GM12878 (cell line): ENCODE measurements around the gene LCOR. TPM values are rescaled to one million over a fixed set of nuclear protein-coding genes. Genes with fewer than 3 reads are reported as not detected.

Source experiments
- ATAC-seq: fragments of 200-7000 bp; cut with Tn5 transposase; 3 replicates; pipeline ENCODE4 v1.9.1; 2020; ENCODE audit warnings: mild to moderate bottlenecking, moderate library complexity
- BruUV-seq: library from RNA; stranded (reverse); fragments of 400-500 nt; replicated peaks from 2 replicates; lab custom pipeline; 2021; lab: Mats Ljungman, UMichigan
- CTCF ChIA-PET: fragments of 300-600 bp; sonication (Branson Sonifier 250); formaldehyde crosslinking; extraction: SDS; loops from one replicate; lab custom pipeline; 2021; ENCODE audit warnings: inconsistent platforms; lab: Yijun Ruan, JAX
- POLR2A ChIA-PET: fragments of 350-600 bp; formaldehyde crosslinking; extraction: SDS; loops from one replicate; lab custom pipeline; 2021; ENCODE audit warnings: inconsistent platforms; lab: Charles Lee
- RAD21 ChIA-PET: fragments of 300-600 bp; sonication (Branson Sonifier 250); formaldehyde crosslinking; loops from one replicate; lab custom pipeline; 2023; ENCODE audit warnings: antibody characterized with exemption; ENCODE audit not compliant: unreplicated experiment; lab: Charles Lee
- SMC1A ChIA-PET: fragments of 300-600 bp; sonication (Branson Sonifier 250); formaldehyde crosslinking; loops from one replicate; lab custom pipeline; 2023; ENCODE audit not compliant: unreplicated experiment, uncharacterized antibody; lab: Charles Lee
- DNase-seq: peaks from one replicate; pipeline ENCODE4 v3.0.0-alpha.2; 2011; ENCODE audit warnings: low read depth, low spot score
- FAIRE-seq: peaks from 3 replicates; lab custom pipeline; 2011; peaks lifted over from hg19 to GRCh38; lab: Jason Lieb, UNC
- H2AFZ ChIP-seq: 2 replicates; pipeline ENCODE4 v1.6.0; 2011; ENCODE audit warnings: low read depth, low read length, control low read depth; ENCODE audit not compliant: control insufficient read depth
- H3K27ac ChIP-seq: 2 replicates; pipeline ENCODE4 v1.5.1; 2011; ENCODE audit warnings: control low read depth; ENCODE audit not compliant: control insufficient read depth, insufficient read depth
- H3K27me3 ChIP-seq, 2 experiments: replicated peaks in 1 of 2; 2 replicates each; pipeline versions ENCODE4 v1.6.0 to v1.6.1; 2011; ENCODE audit warnings: low read length in 1 of 2; ENCODE audit not compliant: control insufficient read depth in 2 of 2, insufficient read depth in 2 of 2
- H3K36me3 ChIP-seq, 2 experiments: 2 replicates each; pipeline ENCODE4 v1.5.1; 2011; ENCODE audit warnings: low read length in 1 of 2; ENCODE audit not compliant: control insufficient read depth in 2 of 2, insufficient read depth in 2 of 2
- H3K4me1 ChIP-seq: 2 replicates; pipeline ENCODE4 v1.6.1; 2011; ENCODE audit warnings: mild to moderate bottlenecking, low read length, moderate library complexity, mixed read lengths; ENCODE audit not compliant: control insufficient read depth, insufficient read depth
- H3K4me2 ChIP-seq: 2 replicates; pipeline ENCODE4 v1.6.0; 2011; ENCODE audit warnings: control low read depth; ENCODE audit not compliant: control insufficient read depth, insufficient read depth
- H3K4me3 ChIP-seq: fragments of 200-600 bp; sonication (generic); 2 replicates; pipeline ENCODE4 v1.5.1; 2016
- H3K79me2 ChIP-seq: 2 replicates; pipeline ENCODE4 v1.6.0; 2011; ENCODE audit warnings: low read length; ENCODE audit not compliant: control insufficient read depth, insufficient read depth
- H3K9ac ChIP-seq: 2 replicates; pipeline ENCODE4 v1.8.0; 2011; ENCODE audit warnings: low read length, control low read depth, mixed read lengths; ENCODE audit not compliant: control insufficient read depth, insufficient read depth
- H3K9me3 ChIP-seq: replicated peaks from 3 replicates; pipeline ENCODE4 v1.5.1; 2011; ENCODE audit warnings: mild to moderate bottlenecking, low read length; ENCODE audit not compliant: control insufficient read depth, insufficient read depth
- H4K20me1 ChIP-seq: 2 replicates; pipeline ENCODE4 v1.6.0; 2011; ENCODE audit not compliant: control insufficient read depth, insufficient read depth
- HCFC1 ChIP-seq: fragments of 150-350 bp; IDR thresholded peaks from 2 replicates; pipeline ENCODE4 v1.6.1; 2014; ENCODE audit warnings: low read length
- HDAC2 ChIP-seq: fragments of 200-600 bp; sonication (generic); IDR thresholded peaks from 2 replicates; pipeline ENCODE4 v1.6.1; 2017
- JUND ChIP-seq: IDR thresholded peaks from 2 replicates; pipeline ENCODE4 v1.6.1; 2012; ENCODE audit warnings: low read depth, mild to moderate bottlenecking, low read length, improper control_type of control experiment, moderate library complexity
- RFX5 ChIP-seq: IDR thresholded peaks from 2 replicates; pipeline ENCODE4 v1.6.1; 2011; ENCODE audit warnings: low read depth, low read length, improper control_type of control experiment
- SUPT20H ChIP-seq: IDR thresholded peaks from 2 replicates; pipeline ENCODE4 v1.6.1; 2011; ENCODE audit warnings: low read depth, mild to moderate bottlenecking, low read length, moderate library complexity, borderline replicate concordance; ENCODE audit not compliant: control insufficient read depth
- WGBS: methylation state at CpG from one replicate; pipeline ENCODE4 v1.1.6; 2016; ENCODE audit warnings: low lambda C conversion rate; ENCODE audit not compliant: insufficient replicate concordance, insufficient coverage; ENCODE audit errors: missing lambda C conversion rate; 5-methylcytosine and 5-hydroxymethylcytosine counted together
- in situ Hi-C: fragments of 300-500 bp; cut with MboI; formaldehyde crosslinking; loops from 9 replicates; pipeline ENCODE4 v1.14.3; 2018; ENCODE audit warnings: mixed read lengths
- intact Hi-C: fragments of 100-400 bp; cut with micrococcal nuclease; formaldehyde crosslinking; loops from one replicate; pipeline ENCODE4 v1.14.2; 2022; ENCODE audit not compliant: unreplicated experiment
- polyA plus RNA-seq, 11 experiments: library from polyadenylated mRNA; depleted of rRNA in 4 of 11; unstranded in 6 of 11; stranded (reverse) in 5 of 11; fragments of >200 nt; fragmentation: Nextera tagmentation in 4 of 11; fragmentation: Illumina TruSeq in 1 of 11; extraction: Ambion mirVana in 4 of 11; extraction: Trizol in 1 of 11; gene quantifications; 1 replicate in 1 of 11; 2 replicates in 10 of 11; pipeline versions ENCODE4 v1.2.1 to v1.2.3, GENCODE V29; 2011 to 2016; ENCODE audit warnings: inconsistent platforms in 2 of 11, missing spikeins in 2 of 11, low read depth in 1 of 11
- total RNA-seq, 4 experiments: library from RNA; depleted of rRNA in 3 of 4; stranded (reverse); fragments of >200 nt in 3 of 4; fragmentation: Illumina TruSeq in 1 of 4; extraction: Trizol in 1 of 4; gene quantifications; 2 replicates each; pipeline versions ENCODE4 v1.2.1 to v1.2.3, GENCODE V29; 2013 to 2021
- TF ChIP-seq, protein P1 (sequence below): IDR thresholded peaks from 2 replicates; pipeline ENCODE4 v1.6.1; 2012; ENCODE audit warnings: mild to moderate bottlenecking, low read depth, low read length
- TF ChIP-seq, protein P2 (sequence below): fragments of 450-650 bp; IDR thresholded peaks from 2 replicates; pipeline ENCODE4 v1.6.1; 2017; ENCODE audit warnings: low read depth, mild to moderate bottlenecking, moderate library complexity
- TF ChIP-seq, protein P3 (sequence below): IDR thresholded peaks from 2 replicates; pipeline ENCODE4 v1.6.1; 2012; ENCODE audit warnings: low read depth, low read length, improper control_type of control experiment
- TF ChIP-seq, protein P4 (sequence below): fragments of 450-650 bp; IDR thresholded peaks from 2 replicates; pipeline ENCODE4 v1.6.1; 2017; ENCODE audit warnings: mild to moderate bottlenecking, moderate library complexity

Gene LCOR
- total and polyA plus RNA-seq, 10 of the 15 experiments (the other 5 are each of a cell fraction or from before 2014, with no cell fraction given), result 1.6 to 22.0 (median 13.2) TPM

DNA sequence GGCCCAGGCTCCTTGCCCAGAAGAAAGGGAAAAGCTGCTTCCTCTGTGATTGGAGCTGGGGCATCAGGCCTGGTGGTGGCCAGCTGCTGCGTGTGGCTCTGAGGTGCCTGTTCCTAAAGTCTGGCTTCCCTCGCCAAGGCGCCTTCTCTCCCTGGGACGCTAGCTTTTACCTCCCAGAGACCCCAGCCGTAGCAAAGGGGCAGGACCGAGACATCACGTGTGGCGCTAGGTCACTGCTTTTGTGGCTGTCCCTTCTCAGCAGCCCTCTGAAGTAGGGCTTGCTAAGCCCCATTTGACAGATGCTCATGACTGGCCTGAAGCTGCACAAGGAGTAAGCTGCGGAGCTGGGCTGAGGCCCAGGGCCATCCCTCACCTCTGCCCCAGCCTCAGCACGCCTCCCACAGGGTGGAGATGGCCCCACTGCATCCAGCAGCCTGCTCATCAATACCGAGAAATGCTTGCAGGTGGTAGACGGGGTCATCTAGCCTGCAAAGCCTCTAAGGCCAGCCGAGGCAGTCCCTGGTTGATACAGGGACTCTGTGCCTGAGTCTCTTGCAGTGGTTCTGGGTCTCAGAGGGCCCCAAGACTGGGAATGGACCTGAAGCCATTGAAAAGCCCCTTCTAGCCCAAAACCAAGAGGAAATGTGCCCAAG is 171.2 kb downstream of the LCOR start (continued):
- TF ChIP-seq, protein P1, sequence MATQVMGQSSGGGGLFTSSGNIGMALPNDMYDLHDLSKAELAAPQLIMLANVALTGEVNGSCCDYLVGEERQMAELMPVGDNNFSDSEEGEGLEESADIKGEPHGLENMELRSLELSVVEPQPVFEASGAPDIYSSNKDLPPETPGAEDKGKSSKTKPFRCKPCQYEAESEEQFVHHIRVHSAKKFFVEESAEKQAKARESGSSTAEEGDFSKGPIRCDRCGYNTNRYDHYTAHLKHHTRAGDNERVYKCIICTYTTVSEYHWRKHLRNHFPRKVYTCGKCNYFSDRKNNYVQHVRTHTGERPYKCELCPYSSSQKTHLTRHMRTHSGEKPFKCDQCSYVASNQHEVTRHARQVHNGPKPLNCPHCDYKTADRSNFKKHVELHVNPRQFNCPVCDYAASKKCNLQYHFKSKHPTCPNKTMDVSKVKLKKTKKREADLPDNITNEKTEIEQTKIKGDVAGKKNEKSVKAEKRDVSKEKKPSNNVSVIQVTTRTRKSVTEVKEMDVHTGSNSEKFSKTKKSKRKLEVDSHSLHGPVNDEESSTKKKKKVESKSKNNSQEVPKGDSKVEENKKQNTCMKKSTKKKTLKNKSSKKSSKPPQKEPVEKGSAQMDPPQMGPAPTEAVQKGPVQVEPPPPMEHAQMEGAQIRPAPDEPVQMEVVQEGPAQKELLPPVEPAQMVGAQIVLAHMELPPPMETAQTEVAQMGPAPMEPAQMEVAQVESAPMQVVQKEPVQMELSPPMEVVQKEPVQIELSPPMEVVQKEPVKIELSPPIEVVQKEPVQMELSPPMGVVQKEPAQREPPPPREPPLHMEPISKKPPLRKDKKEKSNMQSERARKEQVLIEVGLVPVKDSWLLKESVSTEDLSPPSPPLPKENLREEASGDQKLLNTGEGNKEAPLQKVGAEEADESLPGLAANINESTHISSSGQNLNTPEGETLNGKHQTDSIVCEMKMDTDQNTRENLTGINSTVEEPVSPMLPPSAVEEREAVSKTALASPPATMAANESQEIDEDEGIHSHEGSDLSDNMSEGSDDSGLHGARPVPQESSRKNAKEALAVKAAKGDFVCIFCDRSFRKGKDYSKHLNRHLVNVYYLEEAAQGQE, result no peak
- TF ChIP-seq SUPT20H, result no peak
- TF ChIP-seq HCFC1, result no peak
- TF ChIP-seq, protein P2, sequence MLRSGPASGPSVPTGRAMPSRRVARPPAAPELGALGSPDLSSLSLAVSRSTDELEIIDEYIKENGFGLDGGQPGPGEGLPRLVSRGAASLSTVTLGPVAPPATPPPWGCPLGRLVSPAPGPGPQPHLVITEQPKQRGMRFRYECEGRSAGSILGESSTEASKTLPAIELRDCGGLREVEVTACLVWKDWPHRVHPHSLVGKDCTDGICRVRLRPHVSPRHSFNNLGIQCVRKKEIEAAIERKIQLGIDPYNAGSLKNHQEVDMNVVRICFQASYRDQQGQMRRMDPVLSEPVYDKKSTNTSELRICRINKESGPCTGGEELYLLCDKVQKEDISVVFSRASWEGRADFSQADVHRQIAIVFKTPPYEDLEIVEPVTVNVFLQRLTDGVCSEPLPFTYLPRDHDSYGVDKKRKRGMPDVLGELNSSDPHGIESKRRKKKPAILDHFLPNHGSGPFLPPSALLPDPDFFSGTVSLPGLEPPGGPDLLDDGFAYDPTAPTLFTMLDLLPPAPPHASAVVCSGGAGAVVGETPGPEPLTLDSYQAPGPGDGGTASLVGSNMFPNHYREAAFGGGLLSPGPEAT, result no peak
- TF ChIP-seq, protein P3, sequence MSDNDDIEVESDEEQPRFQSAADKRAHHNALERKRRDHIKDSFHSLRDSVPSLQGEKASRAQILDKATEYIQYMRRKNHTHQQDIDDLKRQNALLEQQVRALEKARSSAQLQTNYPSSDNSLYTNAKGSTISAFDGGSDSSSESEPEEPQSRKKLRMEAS, result no peak

DNA sequence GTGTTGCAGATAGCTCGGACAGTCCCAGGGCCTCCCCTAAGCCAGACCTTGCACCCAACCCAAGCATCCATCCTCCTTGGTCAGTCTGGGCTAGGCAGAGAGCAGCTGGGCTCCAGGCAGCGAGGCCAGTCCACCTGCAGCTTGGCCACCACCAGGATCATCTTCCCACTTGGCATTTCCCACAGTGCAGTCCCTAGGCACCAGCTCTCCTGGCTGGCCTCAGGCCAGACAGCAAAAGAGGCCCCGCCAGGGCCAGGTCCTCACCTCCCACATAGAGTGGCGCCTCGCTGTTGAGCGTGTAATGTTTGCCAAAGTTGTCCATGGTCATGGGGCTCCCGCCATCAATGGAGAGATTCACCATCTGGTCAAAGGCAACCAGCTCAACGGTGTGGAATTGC is 171.7 kb downstream of the LCOR start:
- Histone ChIP-seq H3K4me2 (no peak overlapping the region), H3K4me1 (no peaks in the 10 kb centered on the region), H3K4me3 (no peak overlapping the region), H3K36me3 (no peaks in the 10 kb centered on the region), H4K20me1 (no peaks in the 10 kb centered on the region), H2AFZ (no peak overlapping the region), H3K27me3 (no peaks in the 10 kb centered on the region), H3K9ac (no peak overlapping the region), H3K9me3 (no peaks in the 10 kb centered on the region; the same call in 1 of the 3 replicates), H3K27ac (no peak overlapping the region), H3K79me2 (no peaks in the 10 kb centered on the region)
- RAD21 ChIA-PET, result no interaction called here
- POLR2A ChIA-PET, result no interaction called here
- 42% methylated on average over 8 of the region's 8 CpGs for WGBS
- no peak for DNase-seq
- BruUV-seq, result no TSS peak
- no peak for FAIRE-seq
- SMC1A ChIA-PET, result interaction anchor here (1.0 to 1.4 kb wide), 3 partner anchors 9 to 21 kb away, joined by 3 to 4 read pairs (median 3); no protein-coding TSS in a partner anchor
- CTCF ChIA-PET, result interaction anchor here (1.5 to 2.0 kb wide), 2 partner anchors 21 to 93 kb away, joined by 5 to 7 read pairs; no protein-coding TSS in a partner anchor
- no peak for ATAC-seq
- intact Hi-C loops (no loop called here), in situ Hi-C loops (no loop called here)
- TF ChIP-seq RFX5 (no peak), HDAC2 (no peak), JUND (no peak)
- TF ChIP-seq, protein P4, sequence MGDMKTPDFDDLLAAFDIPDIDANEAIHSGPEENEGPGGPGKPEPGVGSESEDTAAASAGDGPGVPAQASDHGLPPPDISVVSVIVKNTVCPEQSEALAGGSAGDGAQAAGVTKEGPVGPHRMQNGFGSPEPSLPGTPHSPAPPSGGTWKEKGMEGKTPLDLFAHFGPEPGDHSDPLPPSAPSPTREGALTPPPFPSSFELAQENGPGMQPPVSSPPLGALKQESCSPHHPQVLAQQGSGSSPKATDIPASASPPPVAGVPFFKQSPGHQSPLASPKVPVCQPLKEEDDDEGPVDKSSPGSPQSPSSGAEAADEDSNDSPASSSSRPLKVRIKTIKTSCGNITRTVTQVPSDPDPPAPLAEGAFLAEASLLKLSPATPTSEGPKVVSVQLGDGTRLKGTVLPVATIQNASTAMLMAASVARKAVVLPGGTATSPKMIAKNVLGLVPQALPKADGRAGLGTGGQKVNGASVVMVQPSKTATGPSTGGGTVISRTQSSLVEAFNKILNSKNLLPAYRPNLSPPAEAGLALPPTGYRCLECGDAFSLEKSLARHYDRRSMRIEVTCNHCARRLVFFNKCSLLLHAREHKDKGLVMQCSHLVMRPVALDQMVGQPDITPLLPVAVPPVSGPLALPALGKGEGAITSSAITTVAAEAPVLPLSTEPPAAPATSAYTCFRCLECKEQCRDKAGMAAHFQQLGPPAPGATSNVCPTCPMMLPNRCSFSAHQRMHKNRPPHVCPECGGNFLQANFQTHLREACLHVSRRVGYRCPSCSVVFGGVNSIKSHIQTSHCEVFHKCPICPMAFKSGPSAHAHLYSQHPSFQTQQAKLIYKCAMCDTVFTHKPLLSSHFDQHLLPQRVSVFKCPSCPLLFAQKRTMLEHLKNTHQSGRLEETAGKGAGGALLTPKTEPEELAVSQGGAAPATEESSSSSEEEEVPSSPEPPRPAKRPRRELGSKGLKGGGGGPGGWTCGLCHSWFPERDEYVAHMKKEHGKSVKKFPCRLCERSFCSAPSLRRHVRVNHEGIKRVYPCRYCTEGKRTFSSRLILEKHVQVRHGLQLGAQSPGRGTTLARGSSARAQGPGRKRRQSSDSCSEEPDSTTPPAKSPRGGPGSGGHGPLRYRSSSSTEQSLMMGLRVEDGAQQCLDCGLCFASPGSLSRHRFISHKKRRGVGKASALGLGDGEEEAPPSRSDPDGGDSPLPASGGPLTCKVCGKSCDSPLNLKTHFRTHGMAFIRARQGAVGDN, result no peak
